HFFc6 (cell line): ENCODE data around the gene C10orf53. TPM values are rescaled to one million over a fixed set of nuclear protein-coding genes. Genes with fewer than 3 reads are reported as not detected.

ENCODE experiments used
- DNase-seq: peaks from one replicate; pipeline ENCODE4 v3.0.0-alpha.2; 2018
- H3K27ac Mint-ChIP-seq: 2 replicates; pipeline ENCODE4 v1.8.0; 2020; ENCODE audit warnings: mild to moderate bottlenecking, mixed read lengths
- H3K27me3 Mint-ChIP-seq: 2 replicates; pipeline ENCODE4 v1.8.0; 2021; ENCODE audit warnings: mild to moderate bottlenecking, moderate library complexity, mixed read lengths; ENCODE audit not compliant: insufficient read depth
- H3K36me3 Mint-ChIP-seq: 2 replicates; pipeline ENCODE4 v1.8.0; 2021; ENCODE audit warnings: low read depth, mixed read lengths
- H3K4me1 Mint-ChIP-seq: 2 replicates; pipeline ENCODE4 v1.8.0; 2020; ENCODE audit warnings: low read depth, mixed read lengths
- H3K4me3 Mint-ChIP-seq: 2 replicates; pipeline ENCODE4 v1.8.0; 2020; ENCODE audit warnings: mild to moderate bottlenecking, moderate library complexity, mixed read lengths
- H3K9me3 Mint-ChIP-seq: 2 replicates; pipeline ENCODE4 v1.8.0; 2020; ENCODE audit warnings: mild to moderate bottlenecking, mixed read lengths
- CTCF ChIP-seq: fragments of 200-600 bp; sonication (generic); IDR thresholded peaks from 2 replicates; pipeline ENCODE4 v1.5.0; 2021; ENCODE audit warnings: antibody characterized with exemption, mild to moderate bottlenecking
- total RNA-seq, 6 experiments: library from RNA; stranded (reverse); fragmentation: NEBNext Ultra II Directional; extraction: Animal tissue kit (Norgen Biotek cat#: 25700); gene quantifications; 2 replicates in 1 of 6; 3 replicates in 5 of 6; pipeline ENCODE4 v1.2.3, GENCODE V29; 2021

The C10orf53 gene
- total RNA-seq, 6 experiments from 2014 or later = not detected

- DNase-seq = no peak
- Mint-ChIP-seq H3K27ac (no peak overlapping the region), H3K4me3 (no peak overlapping the region), H3K36me3 (peaks cover 7% of the 10 kb centered on the region; the same call in 1 of the 2 replicates), H3K4me1 (no peaks in the 10 kb centered on the region), H3K27me3 (peaks cover 48% of the 10 kb centered on the region), H3K9me3 (peaks cover 10% of the 10 kb centered on the region)
- TF ChIP-seq CTCF = no peak
Measured at GRCh38 chr10:49663596-49663995, 15.9 kb upstream of the C10orf53 start.

DNA sequence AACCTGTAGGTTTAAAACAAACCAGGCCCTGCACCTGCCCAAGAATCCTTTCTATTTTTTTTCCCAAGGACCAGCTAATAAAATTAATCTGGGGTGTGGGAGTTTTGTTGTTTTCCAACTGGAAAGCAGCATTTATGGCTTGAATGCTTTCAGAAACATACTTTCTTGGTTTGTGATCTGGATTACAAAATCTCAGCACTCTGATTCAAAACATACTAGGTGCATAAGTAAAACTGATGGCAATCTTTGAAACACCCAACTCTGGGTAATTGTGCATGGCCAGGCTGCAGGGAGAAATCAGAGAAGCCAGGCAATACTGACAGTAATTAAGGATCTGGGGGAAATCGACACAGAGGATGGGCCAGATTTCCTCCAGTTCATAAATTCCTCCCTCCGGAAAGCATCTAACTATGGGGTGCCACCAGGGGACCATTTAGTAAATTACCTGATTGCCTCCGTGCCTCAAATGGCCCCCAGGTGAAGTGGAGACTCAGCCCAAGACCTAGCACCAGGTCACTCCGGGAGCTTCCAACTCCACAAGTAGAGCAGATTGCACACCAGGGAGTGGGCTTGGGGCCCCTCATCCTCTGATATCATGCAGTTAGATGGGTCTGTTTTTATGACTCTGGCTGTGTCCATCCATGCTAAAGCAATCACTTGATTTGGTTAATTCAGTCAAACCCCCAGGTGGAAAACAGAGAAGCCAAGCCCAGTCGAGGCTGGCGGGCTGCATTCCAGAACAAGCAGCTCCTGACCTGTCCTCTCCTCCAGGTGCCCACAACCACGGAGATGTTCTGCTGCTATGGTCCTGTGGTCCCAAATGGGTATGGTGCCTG lies 15.2 kb upstream of the C10orf53 start:
- Mint-ChIP-seq H3K4me3 (no peak overlapping the region), H3K27ac (no peak overlapping the region), H3K4me1 (no peaks in the 10 kb centered on the region), H3K9me3 (peaks cover 3% of the 10 kb centered on the region), H3K27me3 (peaks cover 52% of the 10 kb centered on the region), H3K36me3 (peaks cover under 1% of the 10 kb centered on the region; the same call in 1 of the 2 replicates)
- TF ChIP-seq CTCF = no peak
- no peak for DNase-seq

DNA sequence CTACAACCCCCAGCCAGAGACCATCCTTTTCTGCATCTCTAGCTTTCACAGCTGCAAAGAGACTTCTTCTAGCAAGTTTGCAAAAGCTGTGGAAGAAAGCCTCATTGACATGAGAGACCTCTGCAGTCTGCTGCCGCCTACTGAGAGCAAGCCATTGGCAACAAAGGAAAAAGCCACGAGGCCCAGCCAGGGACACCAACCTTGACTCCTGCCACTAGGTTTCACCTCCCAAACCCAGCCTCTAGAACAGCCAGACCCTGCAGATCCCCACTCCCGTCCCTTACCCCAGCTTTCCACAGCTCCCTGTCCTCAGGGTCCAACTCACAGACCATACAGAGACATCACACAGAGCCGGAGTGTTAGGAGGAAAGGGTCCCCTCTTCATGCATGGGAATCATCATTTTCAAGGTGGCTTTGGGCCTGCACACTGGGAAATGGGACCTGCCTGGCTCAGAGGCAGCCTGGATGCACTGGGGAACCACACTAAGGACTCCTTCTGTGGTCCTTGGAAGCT lies 14.6 kb upstream of the C10orf53 start:
- no peaks in the 10 kb centered on the region for H3K4me1 Mint-ChIP-seq
- no peaks in the 10 kb centered on the region for H3K9me3 Mint-ChIP-seq
- peaks cover 52% of the 10 kb centered on the region for H3K27me3 Mint-ChIP-seq
- TF ChIP-seq CTCF = peak; percentile 7; the same call in 1 of the 2 replicates
- H3K4me3 Mint-ChIP-seq = no peak overlapping the region
- no peak for DNase-seq
- H3K36me3 Mint-ChIP-seq = no peaks in the 10 kb centered on the region
- H3K27ac Mint-ChIP-seq = no peak overlapping the region

DNA sequence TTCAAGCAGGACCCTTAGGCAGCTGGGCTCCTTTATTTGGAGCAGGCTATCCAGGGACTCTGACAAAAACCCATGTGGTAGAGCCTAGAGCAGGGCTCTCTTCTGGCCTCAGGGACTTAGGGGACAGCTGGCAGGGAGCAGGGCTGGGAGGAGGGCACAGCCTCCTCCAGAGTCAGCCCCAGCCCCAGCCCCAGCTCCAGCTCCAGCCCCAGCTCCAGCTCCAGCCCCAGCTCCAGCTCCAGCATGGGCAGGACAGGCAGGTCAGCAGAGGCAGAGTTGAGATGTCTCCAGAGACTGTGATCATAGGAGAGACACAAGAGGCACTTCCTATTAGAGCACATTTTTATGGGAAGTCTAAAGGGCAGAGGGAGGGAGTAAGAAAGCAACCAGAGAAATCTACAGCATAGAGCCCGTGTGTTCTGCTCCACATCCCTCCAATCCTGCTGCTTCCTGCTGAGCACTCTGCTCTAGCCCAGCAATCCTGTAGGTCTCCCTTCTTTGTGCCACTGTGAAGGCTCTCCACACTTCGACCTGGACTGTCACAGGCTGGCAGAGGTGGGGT lies 13.3 kb upstream of the C10orf53 start:
- Mint-ChIP-seq H3K27me3 (peaks cover 56% of the 10 kb centered on the region), H3K4me1 (no peaks in the 10 kb centered on the region), H3K27ac (no peak overlapping the region), H3K36me3 (no peaks in the 10 kb centered on the region), H3K4me3 (no peak overlapping the region), H3K9me3 (no peaks in the 10 kb centered on the region)
- TF ChIP-seq CTCF = no peak
- DNase-seq = no peak

DNA sequence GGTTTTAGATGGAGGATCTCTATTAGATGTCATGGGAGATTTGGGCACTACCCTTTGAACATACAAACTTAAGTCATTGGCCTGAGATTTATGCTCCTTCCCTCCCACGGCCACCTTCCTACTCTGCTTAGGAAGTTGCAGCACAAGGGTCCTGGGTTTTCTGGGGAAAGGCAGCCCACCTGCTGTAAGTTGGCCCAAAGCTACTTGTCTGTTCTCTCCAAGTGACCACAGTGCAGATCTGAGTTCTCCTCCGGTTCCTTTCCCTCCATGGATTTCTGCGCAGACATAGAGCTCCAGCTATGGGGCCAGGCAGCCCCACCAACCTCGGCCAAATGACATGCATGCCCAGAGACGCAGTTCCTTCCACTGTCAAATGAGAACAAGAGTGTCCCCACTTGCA lies 12.8 kb upstream of the C10orf53 start:
- DNase-seq = no peak
- no peak for TF ChIP-seq CTCF
- no peaks in the 10 kb centered on the region for H3K4me1 Mint-ChIP-seq
- no peaks in the 10 kb centered on the region for H3K36me3 Mint-ChIP-seq
- H3K4me3 Mint-ChIP-seq = no peak overlapping the region
- H3K27me3 Mint-ChIP-seq = peaks cover 52% of the 10 kb centered on the region
- H3K9me3 Mint-ChIP-seq = no peaks in the 10 kb centered on the region
- H3K27ac Mint-ChIP-seq = no peak overlapping the region
